Subcutaneous abdominal adipose tissue (tissue), 5 donors: Measurements from ENCODE around the gene CATSPERB.
"Not testable (repeated sequence)": the region's sequence is repeated elsewhere in the genome, so short reads cannot be mapped to it uniquely, and the experiment has no call there.

Source experiments
- H3K27ac ChIP-seq: one replicate; pipeline ENCODE4 v1.7.0; 2013; ENCODE audit warnings: low read depth, mild to moderate bottlenecking, inconsistent platforms, low read length, moderate library complexity
- H3K27me3 ChIP-seq, 5 donors: one replicate each; pipeline ENCODE4 v1.7.0; 2013; ENCODE audit warnings: low read length in 5 of 5, inconsistent platforms in 1 of 5; ENCODE audit not compliant: control insufficient read depth in 5 of 5, insufficient read depth in 4 of 5
- H3K36me3 ChIP-seq, 5 donors: one replicate each; pipeline ENCODE4 v1.7.0; 2013; ENCODE audit warnings: low read length in 5 of 5; ENCODE audit not compliant: control insufficient read depth in 5 of 5, insufficient read depth in 5 of 5
- H3K4me1 ChIP-seq, 5 donors: one replicate each; pipeline ENCODE4 v1.7.0; 2013; ENCODE audit warnings: low read length in 5 of 5, mild to moderate bottlenecking in 3 of 5, moderate library complexity in 1 of 5; ENCODE audit not compliant: control insufficient read depth in 5 of 5, insufficient read depth in 5 of 5
- H3K4me3 ChIP-seq, 5 donors: one replicate each; pipeline ENCODE4 v1.7.0; 2013; ENCODE audit warnings: low read length in 5 of 5, low read depth in 1 of 5
- H3K9ac ChIP-seq, 5 donors: one replicate each; pipeline ENCODE4 v1.7.0; 2013; ENCODE audit warnings: low read length in 5 of 5, mild to moderate bottlenecking in 4 of 5, moderate library complexity in 3 of 5
- H3K9me3 ChIP-seq, 5 donors: one replicate each; pipeline ENCODE4 v1.7.0; 2013; ENCODE audit warnings: low read length in 5 of 5; ENCODE audit not compliant: control insufficient read depth in 5 of 5
- donor health status: healthy.
- donor health status: healthy.
- donor health status: healthy.
- donor health status: healthy.
- donor health status: healthy.

The CATSPERB gene

GRCh38 chr14:91604611-91605010 is 127.3 kb downstream of the CATSPERB start:
- H3K27me3 ChIP-seq, H3K9ac ChIP-seq, H3K36me3 ChIP-seq, H3K4me3 ChIP-seq, H3K4me1 ChIP-seq, H3K9me3 ChIP-seq, H3K27ac ChIP-seq: not testable (repeated sequence)

- Histone ChIP-seq H3K9ac (no peak overlapping the region), H3K36me3 (no peaks in the 10 kb centered on the region), H3K27ac (no peak overlapping the region), H3K4me3 (no peak overlapping the region), H3K27me3 (peaks cover 0 to 2% (median 0%) of the 10 kb centered on the region in 5 donors), H3K4me1 (no peaks in the 10 kb centered on the region), H3K9me3 (peaks cover 0 to 6% (median 0%) of the 10 kb centered on the region in 5 donors)
Observed at GRCh38 chr14:91599994-91600393, 131.9 kb downstream of the CATSPERB start.

- Histone ChIP-seq H3K27me3 (no peaks in the 10 kb centered on the region), H3K27ac (no peak overlapping the region), H3K4me3 (no peak overlapping the region), H3K4me1 (no peaks in the 10 kb centered on the region), H3K9ac (no peak overlapping the region), H3K36me3 (no peaks in the 10 kb centered on the region), H3K9me3 (peaks cover 0 to 6% (median 0%) of the 10 kb centered on the region in 5 donors)
Observed at GRCh38 chr14:91595736-91596135, 136.2 kb downstream of the CATSPERB start.

GRCh38 chr14:91593957-91594356 is 137.9 kb downstream of the CATSPERB start:
- H3K9ac ChIP-seq, H3K27me3 ChIP-seq, H3K4me3 ChIP-seq, H3K36me3 ChIP-seq, H3K9me3 ChIP-seq, H3K4me1 ChIP-seq, H3K27ac ChIP-seq: not testable (repeated sequence)

GRCh38 chr14:91586410-91586809 is 145.5 kb downstream of the CATSPERB start:
- H3K4me3 ChIP-seq = no peak overlapping the region
- no peak overlapping the region for H3K9ac ChIP-seq
- H3K9me3 ChIP-seq = peaks cover 0 to 4% (median 0%) of the 10 kb centered on the region in 5 donors
- no peak overlapping the region for H3K27ac ChIP-seq
- H3K27me3 ChIP-seq = peaks cover 0 to 9% (median 5%) of the 10 kb centered on the region in 5 donors
- no peaks in the 10 kb centered on the region for H3K4me1 ChIP-seq
- no peaks in the 10 kb centered on the region for H3K36me3 ChIP-seq

- Histone ChIP-seq H3K27me3 (peaks cover 0 to 9% (median 7%) of the 10 kb centered on the region in 5 donors), H3K4me3 (no peak overlapping the region), H3K9me3 (peaks cover 0 to 4% (median 0%) of the 10 kb centered on the region in 5 donors), H3K36me3 (no peaks in the 10 kb centered on the region), H3K4me1 (no peaks in the 10 kb centered on the region), H3K27ac (no peak overlapping the region), H3K9ac (no peak overlapping the region)
Observed at GRCh38 chr14:91585856-91586255, 146.0 kb downstream of the CATSPERB start.

GRCh38 chr14:91582761-91583160 is 149.1 kb downstream of the CATSPERB start:
- H3K4me3 ChIP-seq = no peak overlapping the region
- H3K9me3 ChIP-seq = peaks cover 0 to 4% (median 0%) of the 10 kb centered on the region in 5 donors
- H3K9ac ChIP-seq = no peak overlapping the region

GRCh38 chr14:91580876-91581577 is 150.9 kb downstream of the CATSPERB start:
- no peaks in the 10 kb centered on the region for H3K4me1 ChIP-seq
- peaks cover 0 to 7% (median 2%) of the 10 kb centered on the region in 5 donors for H3K9me3 ChIP-seq
- no peaks in the 10 kb centered on the region for H3K36me3 ChIP-seq
- H3K9ac ChIP-seq = no peak overlapping the region
- no peak overlapping the region for H3K27ac ChIP-seq
- peaks cover 0 to 9% (median 7%) of the 10 kb centered on the region in 5 donors for H3K27me3 ChIP-seq
- H3K4me3 ChIP-seq = no peak overlapping the region

More at GRCh38 chr14:91582761-91583160, 149.1 kb downstream of the CATSPERB start:
- Histone ChIP-seq H3K36me3 (no peaks in the 10 kb centered on the region), H3K27ac (no peak overlapping the region), H3K27me3 (peaks cover 0 to 9% (median 7%) of the 10 kb centered on the region in 5 donors), H3K4me1 (no peaks in the 10 kb centered on the region)

GRCh38 chr14:91577632-91578233 is 154.2 kb downstream of the CATSPERB start:
- Histone ChIP-seq H3K4me3 (no peak overlapping the region), H3K27me3 (peaks cover 0 to 27% (median 14%) of the 10 kb centered on the region in 5 donors), H3K36me3 (no peaks in the 10 kb centered on the region), H3K9ac (no peak overlapping the region), H3K27ac (no peak overlapping the region), H3K4me1 (peaks cover 0 to 13% (median 10%) of the 10 kb centered on the region in 5 donors), H3K9me3 (peaks cover 0 to 4% (median 0%) of the 10 kb centered on the region in 5 donors)

- H3K4me3 ChIP-seq = no peak overlapping the region
- H3K27ac ChIP-seq = no peak overlapping the region
- peaks cover 0 to 20% (median 10%) of the 10 kb centered on the region in 5 donors for H3K27me3 ChIP-seq
- peaks cover 0 to 4% (median 0%) of the 10 kb centered on the region in 5 donors for H3K9me3 ChIP-seq
- H3K36me3 ChIP-seq = no peaks in the 10 kb centered on the region
- no peak overlapping the region for H3K9ac ChIP-seq
- H3K4me1 ChIP-seq = peaks cover 0 to 13% (median 10%) of the 10 kb centered on the region in 5 donors
Observed at GRCh38 chr14:91575469-91576208, 156.2 kb downstream of the CATSPERB start.
